PC-9 (cell line): ENCODE data around the gene ATP8A1. TPM values are rescaled to one million over a fixed set of nuclear protein-coding genes. Genes with fewer than 3 reads are reported as not detected.

Source experiments
- BruUV-seq: library from RNA; stranded (reverse); fragments of 400-500 nt; replicated peaks from 2 replicates; lab custom pipeline; 2021; lab: Mats Ljungman, UMichigan
- CTCF ChIA-PET: fragments of 300-600 bp; sonication (Branson Sonifier 250); formaldehyde crosslinking; loops from one replicate; lab custom pipeline; 2022; ENCODE audit warnings: antibody characterized with exemption; lab: Charles Lee
- POLR2A ChIA-PET: fragments of 300-600 bp; sonication (Branson Sonifier 250); formaldehyde crosslinking; loops from one replicate; lab custom pipeline; 2022; ENCODE audit warnings: antibody characterized with exemption; ENCODE audit not compliant: unreplicated experiment; lab: Charles Lee
- DNase-seq, 2 experiments: peaks; one replicate each; pipeline versions ENCODE4 v3.0.0 to v3.0.0-alpha.2; 2015 to 2022; ENCODE audit warnings: mixed read lengths in 1 of 2
- H2AFZ ChIP-seq: fragments of 200-600 bp; sonication (generic); 2 replicates; pipeline ENCODE4 v1.8.1; 2017; ENCODE audit warnings: antibody characterized with exemption
- H3F3A ChIP-seq: fragments of 200-600 bp; sonication (generic); 2 replicates; pipeline ENCODE4 v1.8.1; 2017; ENCODE audit warnings: antibody characterized with exemption, mild to moderate bottlenecking, low read depth; ENCODE audit not compliant: insufficient read depth
- H3K27ac ChIP-seq: fragments of 200-600 bp; sonication (generic); 2 replicates; pipeline ENCODE4 v1.6.1; 2016; ENCODE audit warnings: mixed run types
- H3K27me3 ChIP-seq: fragments of 200-600 bp; sonication (generic); 2 replicates; pipeline ENCODE4 v1.6.1; 2016; ENCODE audit warnings: low read depth, mixed run types; ENCODE audit not compliant: insufficient read depth
- H3K36me3 ChIP-seq: fragments of 200-600 bp; sonication (generic); 2 replicates; pipeline ENCODE4 v1.6.1; 2016; ENCODE audit warnings: low read depth, mixed run types
- H3K4me1 ChIP-seq: fragments of 200-600 bp; sonication (generic); replicated peaks from 2 replicates; pipeline ENCODE4 v1.6.1; 2016; ENCODE audit warnings: mixed run types; ENCODE audit not compliant: insufficient read depth
- H3K4me2 ChIP-seq: fragments of 200-600 bp; sonication (generic); 2 replicates; pipeline ENCODE4 v1.6.1; 2017; ENCODE audit warnings: mixed run types
- H3K4me3 ChIP-seq: fragments of 200-600 bp; sonication (generic); 2 replicates; pipeline ENCODE4 v1.6.1; 2016; ENCODE audit warnings: mixed run types
- H3K79me2 ChIP-seq: fragments of 200-600 bp; sonication (generic); 2 replicates; pipeline ENCODE4 v1.6.1; 2017; ENCODE audit warnings: low read depth, mixed run types
- H3K9me2 ChIP-seq: fragments of 200-600 bp; sonication (generic); 2 replicates; pipeline ENCODE4 v1.8.1; 2017; ENCODE audit warnings: mild to moderate bottlenecking; ENCODE audit not compliant: insufficient read depth
- H3K9me3 ChIP-seq: fragments of 200-600 bp; sonication (generic); 2 replicates; pipeline ENCODE4 v1.8.1; 2016; ENCODE audit warnings: low read depth; ENCODE audit not compliant: insufficient read depth
- H4K20me1 ChIP-seq: fragments of 200-600 bp; sonication (generic); 2 replicates; pipeline ENCODE4 v1.8.1; 2017; ENCODE audit not compliant: insufficient read depth
- CTCF ChIP-seq: fragments of 200-600 bp; sonication (generic); conservative IDR thresholded peaks from 2 replicates; pipeline ENCODE4 v1.6.1; 2017; ENCODE audit warnings: mixed run types, antibody characterized with exemption, mild to moderate bottlenecking, moderate library complexity
- EZH2 ChIP-seq: fragments of 200-600 bp; sonication (generic); IDR thresholded peaks from 2 replicates; pipeline ENCODE4 v1.8.0; 2017; ENCODE audit warnings: antibody characterized with exemption, low read depth
- intact Hi-C: fragments of 100-400 bp; cut with micrococcal nuclease; formaldehyde crosslinking; loops from one replicate; pipeline ENCODE4 v1.10.0; 2022; ENCODE audit not compliant: unreplicated experiment
- total RNA-seq: library from RNA; stranded (reverse); gene quantifications from 2 replicates; pipeline ENCODE4 v1.2.3, GENCODE V29; 2021

ATP8A1 gene
- total RNA-seq, 1 experiment from 2014 or later: not detected

GRCh38 chr4:42608551-42608950 lies 48.4 kb downstream of the ATP8A1 start:
- DNase-seq: no peak
- H3K27me3 ChIP-seq: no peaks in the 10 kb centered on the region
- no peak for TF ChIP-seq CTCF
- no peak for TF ChIP-seq EZH2
- no peaks in the 10 kb centered on the region for H3K4me1 ChIP-seq
- ChIA-PET CTCF (no interaction called here), POLR2A (no interaction called here)
- BruUV-seq: no TSS peak
- intact Hi-C loops: no loop called here
- no peak overlapping the region for H3K4me3 ChIP-seq
- no peaks in the 10 kb centered on the region for H3K9me2 ChIP-seq
- H3F3A ChIP-seq: no peaks in the 10 kb centered on the region
- H3K4me2 ChIP-seq: no peak overlapping the region
- H3K27ac ChIP-seq: no peak overlapping the region
- no peaks in the 10 kb centered on the region for H4K20me1 ChIP-seq
- no peaks in the 10 kb centered on the region for H3K36me3 ChIP-seq
- no peaks in the 10 kb centered on the region for H3K9me3 ChIP-seq
- no peaks in the 10 kb centered on the region for H3K79me2 ChIP-seq
- H2AFZ ChIP-seq: no peak overlapping the region

GRCh38 chr4:42607011-42607726 lies 49.7 kb downstream of the ATP8A1 start:
- H2AFZ ChIP-seq: no peak overlapping the region
- ChIA-PET POLR2A (no interaction called here), CTCF (no interaction called here)
- no peaks in the 10 kb centered on the region for H3F3A ChIP-seq
- H3K9me3 ChIP-seq: no peaks in the 10 kb centered on the region
- no peaks in the 10 kb centered on the region for H4K20me1 ChIP-seq
- no peak for DNase-seq
- no peak for TF ChIP-seq CTCF
- intact Hi-C loops: no loop called here
- H3K27me3 ChIP-seq: no peaks in the 10 kb centered on the region
- BruUV-seq: no TSS peak
- no peak overlapping the region for H3K4me3 ChIP-seq
- no peaks in the 10 kb centered on the region for H3K9me2 ChIP-seq
- no peak overlapping the region for H3K27ac ChIP-seq
- no peak overlapping the region for H3K4me2 ChIP-seq
- no peaks in the 10 kb centered on the region for H3K79me2 ChIP-seq
- H3K36me3 ChIP-seq: no peaks in the 10 kb centered on the region
- H3K4me1 ChIP-seq: no peaks in the 10 kb centered on the region

- Histone ChIP-seq H3K27me3 (no peaks in the 10 kb centered on the region), H3K27ac (no peak overlapping the region), H3K9me3 (no peaks in the 10 kb centered on the region), H3K4me2 (no peak overlapping the region), H3K4me3 (no peak overlapping the region), H2AFZ (no peak overlapping the region), H3K4me1 (no peaks in the 10 kb centered on the region), H3K36me3 (no peaks in the 10 kb centered on the region), H3K9me2 (no peaks in the 10 kb centered on the region), H4K20me1 (no peaks in the 10 kb centered on the region), H3F3A (no peaks in the 10 kb centered on the region), H3K79me2 (no peaks in the 10 kb centered on the region)
- TF ChIP-seq CTCF (no peak), EZH2 (no peak)
- no peak for DNase-seq
- ChIA-PET POLR2A (no interaction called here), CTCF (no interaction called here)
- BruUV-seq: no TSS peak
- intact Hi-C loops: no loop called here
Observed at GRCh38 chr4:42605264-42605663, 51.6 kb downstream of the ATP8A1 start.
